DMS114 treated with DMSO at 0.1 percent for 48 hours (cell line): ENCODE measurements around the gene S100Z.
"Not testable (repeated sequence)": the region's sequence is repeated elsewhere in the genome, so short reads cannot be mapped to it uniquely, and the experiment has no call there.

Experiments
- DNase-seq: peaks from one replicate; lab custom pipeline; 2025; ENCODE audit not compliant: unreplicated experiment; lab: John Stamatoyannopoulos, UW

S100Z gene

DNA sequence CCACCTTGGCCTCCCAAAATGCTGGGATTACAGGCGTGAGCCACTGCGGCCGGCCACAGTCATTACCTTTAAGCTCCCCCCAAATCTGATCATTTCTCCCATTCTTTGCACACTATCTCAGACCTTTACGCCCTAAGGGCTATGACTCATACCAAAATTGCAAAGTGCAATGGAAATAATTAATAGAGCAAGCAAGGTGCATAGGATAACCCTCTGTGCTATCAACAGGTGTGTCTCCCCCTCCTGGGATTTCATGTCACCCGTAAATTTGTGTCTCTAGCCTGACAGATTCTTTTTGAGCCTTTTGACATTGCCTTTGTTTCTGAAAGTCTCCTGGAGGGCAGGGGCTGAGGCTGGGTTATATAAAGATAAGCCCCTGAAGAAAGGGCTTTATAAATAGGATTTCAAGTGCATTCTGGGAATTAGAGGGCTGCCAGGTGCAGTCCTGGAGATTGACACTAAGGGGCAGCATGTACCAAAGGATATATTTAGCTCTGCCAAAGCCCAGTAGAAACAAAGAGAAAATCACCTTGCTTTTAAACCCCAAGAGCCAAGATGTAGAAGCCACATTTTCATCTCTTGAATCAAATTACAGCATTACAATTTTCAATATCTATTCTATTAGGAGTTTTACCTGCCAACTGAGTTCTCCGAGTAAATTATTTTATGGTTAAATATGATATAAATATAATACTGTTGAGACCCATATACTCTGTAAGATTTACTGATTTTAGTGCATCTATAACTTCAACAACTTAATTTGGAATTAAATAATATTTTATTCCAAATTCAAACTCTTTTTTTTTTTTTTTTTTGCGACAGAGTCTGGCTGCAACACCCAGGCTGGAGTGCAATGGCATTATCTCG, 18.2 kb downstream of the S100Z start:
- peak; percentile 64 for DNase-seq

GRCh38 chr5:76870046-76870445, 20.2 kb downstream of the S100Z start:
- no peak for DNase-seq

GRCh38 chr5:76874088-76874581, 24.3 kb downstream of the S100Z start:
- no peak for DNase-seq

GRCh38 chr5:76888733-76889300, 39.0 kb downstream of the S100Z start:
- no peak for DNase-seq

- no peak for DNase-seq
Observed at GRCh38 chr5:76893294-76893693, 43.5 kb downstream of the S100Z start.

GRCh38 chr5:76896196-76896595, 46.4 kb downstream of the S100Z start:
- DNase-seq: no peak

DNA sequence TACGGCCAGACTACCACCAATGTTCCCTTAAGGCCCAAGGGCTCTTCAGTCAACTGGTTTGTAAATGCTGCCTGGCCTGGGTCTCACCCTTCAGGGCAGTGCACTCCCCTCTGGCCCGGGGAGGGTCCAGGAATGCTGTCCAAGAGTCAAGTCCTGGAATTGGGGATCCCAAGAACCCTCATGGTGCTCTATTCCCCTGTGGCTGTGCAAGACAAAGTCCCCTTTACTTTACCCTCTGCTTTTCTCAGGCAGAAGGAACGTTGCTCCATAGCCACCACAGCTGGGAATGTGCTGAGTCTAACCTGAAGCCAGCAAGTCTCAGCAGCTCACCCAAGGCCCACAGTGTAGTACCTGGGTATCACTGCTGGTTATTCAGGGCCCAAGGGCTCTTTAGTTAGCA, 51.7 kb downstream of the S100Z start:
- no peak for DNase-seq

- no peak for DNase-seq
Observed at GRCh38 chr5:76908166-76908565, 58.4 kb downstream of the S100Z start.

DNA sequence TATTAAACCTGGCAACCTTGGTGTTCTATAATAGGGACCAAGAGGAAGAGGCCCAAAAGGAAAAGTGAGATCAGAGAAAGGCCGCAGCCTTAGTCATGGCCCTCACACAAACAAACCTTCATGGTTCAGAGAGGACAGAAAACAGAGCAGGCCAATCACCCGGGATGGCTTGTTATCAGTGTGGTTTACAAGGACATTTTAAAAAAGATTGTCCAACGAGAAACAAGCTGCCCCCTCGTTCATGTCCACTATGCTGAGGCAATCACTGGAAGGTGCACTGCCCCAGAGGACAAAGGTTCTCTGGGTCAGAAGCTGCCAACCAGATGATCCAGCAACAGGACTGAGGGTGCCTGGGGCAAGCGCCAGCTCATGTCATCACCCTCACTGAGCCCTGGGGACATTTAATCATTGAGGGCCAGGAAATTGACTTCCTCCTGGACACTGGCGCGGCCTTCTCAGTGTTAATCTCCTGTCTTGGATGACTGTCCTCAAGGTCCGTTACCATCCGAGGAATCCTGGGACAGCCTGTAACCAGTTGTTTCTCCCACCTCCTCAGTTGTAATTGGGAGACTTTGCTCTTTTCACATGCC, 60.6 kb downstream of the S100Z start:
- DNase-seq: not testable (repeated sequence)

GRCh38 chr5:76914671-76915070, 64.9 kb downstream of the S100Z start:
- DNase-seq: not testable (repeated sequence)

DNA sequence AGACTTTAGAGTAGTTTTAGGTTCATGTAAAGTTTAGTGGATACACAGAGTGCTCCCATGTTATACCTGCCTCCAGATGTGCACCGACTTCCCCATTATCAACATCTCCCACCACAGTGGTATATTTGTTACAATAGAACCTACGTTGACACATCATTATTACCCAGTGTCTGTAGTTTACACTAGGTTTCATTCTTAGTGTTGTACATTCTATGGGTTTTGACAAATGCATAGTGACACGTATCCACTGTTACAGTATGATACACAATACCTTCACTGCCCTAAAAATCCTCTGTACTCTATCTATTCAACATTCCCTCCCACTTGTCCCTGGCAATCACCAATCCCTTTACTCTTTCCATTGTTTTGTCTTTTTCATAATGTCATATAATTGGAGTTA, 68.7 kb downstream of the S100Z start:
- no peak for DNase-seq

DNA sequence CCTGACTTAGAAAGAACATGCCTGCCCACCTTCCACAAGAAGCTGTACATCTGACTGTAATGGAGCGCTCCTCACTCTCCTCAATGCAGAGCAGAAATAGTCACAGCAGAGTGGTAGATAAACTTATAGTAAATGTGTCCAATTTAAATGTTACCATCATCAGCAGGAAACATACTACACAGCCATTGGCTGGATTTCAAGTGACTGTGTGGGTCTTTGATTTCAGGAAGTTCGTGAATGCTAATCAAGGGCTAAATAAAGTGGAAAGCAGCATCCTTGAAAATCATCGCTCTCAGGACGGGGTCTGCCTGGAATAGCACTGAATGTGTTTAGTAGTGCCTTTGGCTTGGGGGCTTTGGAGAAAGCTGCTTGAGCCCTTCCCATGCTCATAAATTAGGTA, 70.7 kb downstream of the S100Z start:
- DNase-seq: no peak

- no peak for DNase-seq
Observed at GRCh38 chr5:76926329-76927105, 76.7 kb downstream of the S100Z start.

GRCh38 chr5:76927961-76928360, 78.1 kb downstream of the S100Z start:
- no peak for DNase-seq

DNA sequence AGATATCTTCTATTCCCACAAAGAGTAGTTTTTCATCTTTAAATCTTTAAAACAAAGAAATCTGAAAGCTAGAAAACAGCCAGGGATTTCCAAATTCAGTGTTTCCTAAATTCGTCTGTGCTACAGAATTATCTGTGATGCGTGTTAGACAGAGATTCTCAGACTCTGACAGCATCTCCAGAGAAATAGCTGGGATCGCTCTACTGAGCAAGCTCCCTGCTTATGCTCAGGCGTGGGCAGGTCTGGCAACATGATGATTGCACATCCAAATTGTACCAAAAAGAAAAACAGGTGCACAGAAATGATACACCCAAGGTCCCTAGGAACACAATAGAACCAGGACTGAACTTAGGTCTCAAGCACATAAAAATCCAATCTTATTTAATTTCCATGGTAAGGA, 80.3 kb downstream of the S100Z start:
- DNase-seq: no peak

GRCh38 chr5:76938177-76938576, 88.4 kb downstream of the S100Z start:
- no peak for DNase-seq

DNA sequence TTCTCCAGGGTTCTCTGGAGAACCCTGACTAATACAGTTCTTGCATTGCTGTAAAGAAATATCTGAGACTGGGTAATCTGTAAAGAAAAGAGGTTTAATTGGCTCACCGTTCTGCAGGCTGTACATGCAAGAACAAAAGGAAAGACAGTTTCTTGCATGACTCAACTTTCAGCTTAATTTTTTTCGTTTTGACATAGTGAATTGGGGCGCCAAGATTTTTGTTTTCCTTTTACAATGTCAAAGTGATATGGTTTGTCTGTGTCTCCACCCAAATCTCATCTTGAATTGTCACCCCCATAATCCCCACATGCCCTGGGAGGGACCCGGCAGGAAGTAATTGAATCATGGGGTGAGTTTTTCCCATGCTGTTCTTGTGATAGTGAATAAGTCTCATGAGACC, 91.2 kb downstream of the S100Z start:
- no peak for DNase-seq

DNA sequence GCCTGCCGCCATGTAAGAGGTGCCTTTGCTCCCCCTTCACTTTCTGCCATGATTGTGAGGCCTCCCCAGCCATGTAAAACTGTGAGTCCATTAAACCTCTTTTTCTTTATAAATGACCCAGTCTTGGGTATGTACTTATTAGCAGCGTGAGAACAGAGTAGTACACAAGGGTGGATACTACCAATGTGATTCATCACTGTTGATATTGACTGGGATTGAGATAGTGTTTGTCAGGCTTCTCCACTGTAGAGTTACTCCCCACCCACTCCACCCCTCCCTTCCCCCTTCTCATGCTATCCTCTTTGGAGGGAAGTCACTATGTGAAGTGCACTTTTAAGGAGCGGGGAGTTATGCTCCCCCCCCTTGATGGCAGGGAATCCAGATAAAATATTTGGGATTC, 91.6 kb downstream of the S100Z start:
- DNase-seq: no peak

DNA sequence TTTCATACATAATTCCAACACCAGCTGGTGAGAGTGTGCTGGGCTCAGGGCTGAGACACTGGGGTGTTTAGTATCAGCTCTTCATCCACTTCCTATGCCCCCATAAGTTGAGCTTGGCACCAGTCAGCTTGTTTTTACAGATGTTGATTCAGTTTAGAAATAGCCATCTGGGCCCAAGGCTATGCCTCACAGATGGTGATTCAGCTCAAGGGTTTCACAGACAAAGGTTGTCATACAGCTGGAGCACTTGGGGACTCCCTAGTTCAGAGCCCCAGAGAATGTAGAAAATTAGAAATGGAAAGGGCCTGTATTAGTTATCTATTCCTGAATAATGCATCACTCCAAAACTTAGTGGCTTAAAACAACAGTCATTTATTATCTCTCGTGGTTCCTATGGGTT, 92.8 kb downstream of the S100Z start:
- DNase-seq: no peak

GRCh38 chr5:76943006-76943405, 93.2 kb downstream of the S100Z start:
- no peak for DNase-seq

DNA sequence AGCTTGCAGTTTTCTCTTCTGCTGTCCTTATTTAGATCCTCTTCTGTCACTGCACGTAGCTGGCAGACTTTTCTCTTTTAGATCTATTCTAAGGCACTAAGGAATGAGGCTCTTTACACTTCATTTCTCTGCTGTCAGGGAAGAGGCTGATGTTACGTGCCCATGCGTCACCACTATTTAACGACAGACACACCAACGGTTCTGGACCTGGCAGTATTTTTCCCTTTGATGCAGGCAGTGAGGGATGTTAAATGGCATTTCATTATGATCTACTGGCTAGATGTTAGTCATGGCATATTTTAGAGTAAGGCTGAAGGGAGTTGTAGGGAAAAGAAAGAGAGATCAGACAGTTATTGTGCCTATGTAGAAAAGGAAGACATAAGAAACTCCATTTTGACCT, 94.8 kb downstream of the S100Z start:
- no peak for DNase-seq
